SK-N-SH treated with all-trans-retinoic acid at 6 μM for 48 hours (cell line): ENCODE measurements around the gene CRYBG3.

ENCODE experiments used
- ATAC-seq: fragments of 200-7000 bp; cut with Tn5 transposase; 3 replicates; pipeline ENCODE4 v1.9.1; 2020; ENCODE audit warnings: mild to moderate bottlenecking, moderate library complexity
- ARNTL ChIP-seq: fragments of 450-650 bp; formaldehyde crosslinking; IDR thresholded peaks from 2 replicates; pipeline ENCODE4 v1.5.0; 2020; ENCODE audit warnings: low read depth, mild to moderate bottlenecking, moderate library complexity, borderline replicate concordance
- BACH2 ChIP-seq: fragments of 250-450 bp; sonication (Bioruptor Pico); IDR thresholded peaks from 2 replicates; pipeline ENCODE4 v1.9.0; 2021; ENCODE audit warnings: mild to moderate bottlenecking, borderline replicate concordance
- CREB5 ChIP-seq: fragments of 250-450 bp; sonication (Bioruptor Pico); IDR thresholded peaks from 2 replicates; pipeline ENCODE4 v1.5.1; 2020; ENCODE audit warnings: low read depth, mild to moderate bottlenecking, moderate library complexity
- CSDC2 ChIP-seq: fragments of 250-450 bp; sonication (Bioruptor Pico); IDR thresholded peaks from 2 replicates; pipeline ENCODE4 v1.5.0; 2020; ENCODE audit warnings: mild to moderate bottlenecking, moderate library complexity
- ESRRG ChIP-seq: fragments of 250-450 bp; sonication (Bioruptor Pico); IDR thresholded peaks from 2 replicates; pipeline ENCODE4 v1.6.1; 2021; ENCODE audit warnings: mild to moderate bottlenecking
- GLIS3 ChIP-seq: fragments of 250-450 bp; sonication (Bioruptor Pico); IDR thresholded peaks from 2 replicates; pipeline ENCODE4 v1.5.0; 2020; ENCODE audit warnings: mild to moderate bottlenecking, moderate library complexity
- ISL1 ChIP-seq: fragments of 250-450 bp; sonication (Bioruptor Pico); IDR thresholded peaks from 2 replicates; pipeline ENCODE4 v2.1.2; 2022; ENCODE audit warnings: mild to moderate bottlenecking, moderate library complexity
- OSR1 ChIP-seq: fragments of 250-450 bp; sonication (Bioruptor Pico); IDR thresholded peaks from 2 replicates; pipeline ENCODE4 v1.8.0; 2022; ENCODE audit warnings: moderate library complexity, mild to moderate bottlenecking, inconsistent platforms
- PPARA ChIP-seq: fragments of 250-450 bp; sonication (Bioruptor Pico); IDR thresholded peaks from 2 replicates; pipeline ENCODE4 v1.5.0; 2020; ENCODE audit warnings: mild to moderate bottlenecking, borderline replicate concordance
- RARB ChIP-seq: fragments of 250-450 bp; sonication (Bioruptor Pico); IDR thresholded peaks from 2 replicates; pipeline ENCODE4 v1.8.0; 2021; ENCODE audit warnings: mild to moderate bottlenecking, moderate library complexity
- SNAI2 ChIP-seq: fragments of 250-450 bp; sonication (Bioruptor Pico); IDR thresholded peaks from 2 replicates; pipeline ENCODE4 v1.5.0; 2020; ENCODE audit warnings: mild to moderate bottlenecking, moderate library complexity
- TCF4 ChIP-seq: fragments of 250-450 bp; sonication (Bioruptor Pico); IDR thresholded peaks from 2 replicates; pipeline ENCODE4 v1.8.0; 2021; ENCODE audit warnings: mild to moderate bottlenecking, moderate library complexity, borderline replicate concordance
- TOX ChIP-seq: fragments of 250-450 bp; sonication (Bioruptor Pico); IDR thresholded peaks from 2 replicates; pipeline ENCODE4 v1.8.0; 2021; ENCODE audit warnings: mild to moderate bottlenecking, moderate library complexity, borderline replicate concordance
- TSHZ2 ChIP-seq: fragments of 250-450 bp; sonication (Bioruptor Pico); IDR thresholded peaks from 2 replicates; pipeline ENCODE4 v1.5.0; 2020; ENCODE audit warnings: mild to moderate bottlenecking, moderate library complexity
- ZC3H10 ChIP-seq: fragments of 250-450 bp; sonication (Bioruptor Pico); IDR thresholded peaks from 2 replicates; pipeline ENCODE4 v1.5.1; 2021; ENCODE audit warnings: mild to moderate bottlenecking, moderate library complexity
- ZFP3 ChIP-seq: fragments of 250-450 bp; sonication (Bioruptor Pico); IDR thresholded peaks from 2 replicates; pipeline ENCODE4 v1.5.0; 2020; ENCODE audit warnings: mild to moderate bottlenecking, moderate library complexity
- ZFP30 ChIP-seq: fragments of 450-650 bp; formaldehyde crosslinking; IDR thresholded peaks from 2 replicates; pipeline ENCODE4 v1.5.0; 2022; ENCODE audit warnings: mild to moderate bottlenecking, moderate library complexity
- ZNF565 ChIP-seq: fragments of 450-650 bp; formaldehyde crosslinking; conservative IDR thresholded peaks from 2 replicates; pipeline ENCODE4 v1.5.0; 2020; ENCODE audit warnings: low read depth, mild to moderate bottlenecking, moderate library complexity
- ZNF70 ChIP-seq: fragments of 450-650 bp; formaldehyde crosslinking; IDR thresholded peaks from 2 replicates; pipeline ENCODE4 v1.5.0; 2020; ENCODE audit warnings: mild to moderate bottlenecking, moderate library complexity
- ZNF8 ChIP-seq: fragments of 450-650 bp; formaldehyde crosslinking; IDR thresholded peaks from 2 replicates; pipeline ENCODE4 v1.5.0; 2020; ENCODE audit warnings: mild to moderate bottlenecking, moderate library complexity

The CRYBG3 gene

GRCh38 chr3:97815149-97815917 is 6.5 kb upstream of the CRYBG3 start:
- TF ChIP-seq ZNF70 (CRISPR knock-in tag) = no peak
- no peak for TF ChIP-seq ARNTL
- TF ChIP-seq PPARA (CRISPR knock-in tag) = no peak
- TF ChIP-seq ZNF565 (CRISPR knock-in tag) = no peak
- TF ChIP-seq CREB5 (CRISPR knock-in tag) = no peak
- no peak for TF ChIP-seq ZFP3
- no peak for TF ChIP-seq TSHZ2
- no peak for TF ChIP-seq ZC3H10 (CRISPR knock-in tag)
- ATAC-seq = no peak

GRCh38 chr3:97816811-97817210 is 5.0 kb upstream of the CRYBG3 start:
- ATAC-seq = no peak
- TF ChIP-seq CREB5 (CRISPR knock-in tag) (no peak), ZNF70 (CRISPR knock-in tag) (no peak), ZNF8 (CRISPR knock-in tag) (no peak), ZNF565 (CRISPR knock-in tag) (no peak), BACH2 (no peak), CSDC2 (CRISPR knock-in tag) (no peak)
- TF ChIP-seq, all 23 proteins: peak for 0

- no peak for ATAC-seq
- TF ChIP-seq ISL1 (no peak), TCF4 (no peak), BACH2 (no peak), ZFP30 (CRISPR knock-in tag) (no peak), ARNTL (no peak), CSDC2 (CRISPR knock-in tag) (no peak), RARB (CRISPR knock-in tag) (no peak), TOX (CRISPR knock-in tag) (no peak), ESRRG (CRISPR knock-in tag) (no peak), ZNF565 (CRISPR knock-in tag) (no peak), CREB5 (CRISPR knock-in tag) (no peak), GLIS3 (CRISPR knock-in tag) (no peak), TSHZ2 (no peak), ZC3H10 (CRISPR knock-in tag) (no peak), OSR1 (CRISPR knock-in tag) (no peak), SNAI2 (CRISPR knock-in tag) (no peak), ZFP3 (no peak), PPARA (CRISPR knock-in tag) (no peak), ZNF8 (CRISPR knock-in tag) (no peak)
- TF ChIP-seq, all 23 proteins: peak for 0
These were observed 3.8 kb upstream of the CRYBG3 start for GRCh38 chr3:97817965-97818364.
